ENCODE results near the gene PRIM2.
"Not testable (repeated sequence)": the region's sequence is repeated elsewhere in the genome, so short reads cannot be mapped to it uniquely, and the experiment has no call there.

GRCh38 chr6:57362340-57362739, 44.9 kb downstream of the PRIM2 start:
- TF ChIP-seq, protein P1, sequence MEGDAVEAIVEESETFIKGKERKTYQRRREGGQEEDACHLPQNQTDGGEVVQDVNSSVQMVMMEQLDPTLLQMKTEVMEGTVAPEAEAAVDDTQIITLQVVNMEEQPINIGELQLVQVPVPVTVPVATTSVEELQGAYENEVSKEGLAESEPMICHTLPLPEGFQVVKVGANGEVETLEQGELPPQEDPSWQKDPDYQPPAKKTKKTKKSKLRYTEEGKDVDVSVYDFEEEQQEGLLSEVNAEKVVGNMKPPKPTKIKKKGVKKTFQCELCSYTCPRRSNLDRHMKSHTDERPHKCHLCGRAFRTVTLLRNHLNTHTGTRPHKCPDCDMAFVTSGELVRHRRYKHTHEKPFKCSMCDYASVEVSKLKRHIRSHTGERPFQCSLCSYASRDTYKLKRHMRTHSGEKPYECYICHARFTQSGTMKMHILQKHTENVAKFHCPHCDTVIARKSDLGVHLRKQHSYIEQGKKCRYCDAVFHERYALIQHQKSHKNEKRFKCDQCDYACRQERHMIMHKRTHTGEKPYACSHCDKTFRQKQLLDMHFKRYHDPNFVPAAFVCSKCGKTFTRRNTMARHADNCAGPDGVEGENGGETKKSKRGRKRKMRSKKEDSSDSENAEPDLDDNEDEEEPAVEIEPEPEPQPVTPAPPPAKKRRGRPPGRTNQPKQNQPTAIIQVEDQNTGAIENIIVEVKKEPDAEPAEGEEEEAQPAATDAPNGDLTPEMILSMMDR (IDR thresholded peaks at IDR 0.05): not testable (repeated sequence)
- TF ChIP-seq, protein P2, sequence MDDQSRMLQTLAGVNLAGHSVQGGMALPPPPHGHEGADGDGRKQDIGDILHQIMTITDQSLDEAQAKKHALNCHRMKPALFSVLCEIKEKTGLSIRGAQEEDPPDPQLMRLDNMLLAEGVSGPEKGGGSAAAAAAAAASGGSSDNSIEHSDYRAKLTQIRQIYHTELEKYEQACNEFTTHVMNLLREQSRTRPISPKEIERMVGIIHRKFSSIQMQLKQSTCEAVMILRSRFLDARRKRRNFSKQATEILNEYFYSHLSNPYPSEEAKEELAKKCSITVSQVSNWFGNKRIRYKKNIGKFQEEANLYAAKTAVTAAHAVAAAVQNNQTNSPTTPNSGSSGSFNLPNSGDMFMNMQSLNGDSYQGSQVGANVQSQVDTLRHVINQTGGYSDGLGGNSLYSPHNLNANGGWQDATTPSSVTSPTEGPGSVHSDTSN (IDR thresholded peaks at IDR 0.05): not testable (repeated sequence)
- not testable (repeated sequence) for TF ChIP-seq ZNF302 (CRISPR knock-in tag; IDR thresholded peaks at IDR 0.05); REST (IDR thresholded peaks at IDR 0.05); HMGXB4 (CRISPR knock-in tag; IDR thresholded peaks at IDR 0.05; ENCODE audit: borderline replicate concordance); RAD21 (conservative IDR thresholded peaks at IDR 0.05 in 1 of 2, IDR thresholded peaks at IDR 0.05 in 1 of 2); CBX2 (IDR thresholded peaks at IDR 0.05; ENCODE audit: borderline replicate concordance, low read depth); POLR2AphosphoS2 (conservative IDR thresholded peaks at IDR 0.05; ENCODE audit: low read length); RCOR1 (IDR thresholded peaks at IDR 0.05; ENCODE audit: low read depth, low read length)

Measured in A549 (cell line).